Left renal cortex interstitium (tissue), 4 donors: ENCODE data around the gene CRCP. TPM values are rescaled to one million over a fixed set of nuclear protein-coding genes. Genes with fewer than 3 reads are reported as not detected.
"Not testable (repeated sequence)": the region's sequence is repeated elsewhere in the genome, so short reads cannot be mapped to it uniquely, and the experiment has no call there.

Experiments
- DNase-seq, 4 donors: peaks; one replicate each; pipeline ENCODE4 v3.0.0-alpha.2; 2013; ENCODE audit warnings: low read depth in 4 of 4, low spot score in 2 of 4, missing footprints in 1 of 4
- polyA plus RNA-seq, 4 donors: library from polyadenylated mRNA; unstranded; fragments of 120-200 nt; gene quantifications; one replicate each; pipeline ENCODE4 v1.2.1, GENCODE V29; 2013; ENCODE audit not compliant: insufficient read length in 4 of 4

CRCP gene
- polyA plus RNA-seq, 4 donors, result 24.2 to 35.1 (median 31.2) TPM

DNA sequence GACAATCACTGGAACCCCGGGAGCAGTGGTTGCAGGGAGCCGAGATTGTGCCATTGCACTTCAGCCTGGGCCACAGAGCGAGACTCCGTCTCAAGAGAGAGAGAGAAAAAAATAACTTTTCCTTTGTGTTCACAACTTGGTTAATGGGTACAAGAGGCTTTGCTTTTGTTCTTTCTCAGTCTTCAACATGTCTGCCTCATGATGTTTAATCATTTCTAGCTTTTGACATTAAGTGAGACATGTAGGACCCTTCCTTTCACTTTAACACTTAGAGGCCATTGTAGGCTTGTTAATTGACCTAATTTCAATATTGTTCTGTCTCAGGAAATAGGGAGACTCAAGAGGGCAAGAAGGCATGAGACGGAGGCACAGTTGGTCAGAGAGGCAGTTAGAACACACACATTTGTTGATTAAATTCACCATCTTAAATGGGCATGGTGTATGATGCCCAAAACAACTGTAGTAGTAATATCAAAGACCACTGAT is 9.3 kb upstream of the CRCP start:
- no peak for DNase-seq

DNA sequence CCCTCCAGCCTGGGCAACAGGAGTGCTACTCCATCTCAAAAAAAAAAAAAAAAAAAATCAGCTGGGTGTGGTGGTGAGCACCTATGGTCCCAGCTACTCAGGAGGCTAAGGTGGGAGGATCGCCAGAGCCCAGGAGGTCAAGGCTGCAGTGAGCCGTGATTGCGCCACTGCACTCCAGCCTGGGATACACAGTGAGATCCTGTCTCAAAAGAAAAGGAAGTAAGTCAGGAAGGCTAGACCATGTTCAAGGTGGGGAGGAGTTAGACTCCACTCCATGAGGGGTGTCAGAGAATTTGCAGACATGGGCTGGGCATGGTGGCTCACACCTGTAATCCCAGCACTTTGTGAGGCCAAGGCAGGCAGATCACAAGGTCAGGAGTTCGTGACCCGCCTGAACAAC is 6.2 kb upstream of the CRCP start:
- not testable (repeated sequence) for DNase-seq

- DNase-seq, result no peak
Measured at GRCh38 chr7:66110856-66111255, 3.8 kb upstream of the CRCP start.

DNA sequence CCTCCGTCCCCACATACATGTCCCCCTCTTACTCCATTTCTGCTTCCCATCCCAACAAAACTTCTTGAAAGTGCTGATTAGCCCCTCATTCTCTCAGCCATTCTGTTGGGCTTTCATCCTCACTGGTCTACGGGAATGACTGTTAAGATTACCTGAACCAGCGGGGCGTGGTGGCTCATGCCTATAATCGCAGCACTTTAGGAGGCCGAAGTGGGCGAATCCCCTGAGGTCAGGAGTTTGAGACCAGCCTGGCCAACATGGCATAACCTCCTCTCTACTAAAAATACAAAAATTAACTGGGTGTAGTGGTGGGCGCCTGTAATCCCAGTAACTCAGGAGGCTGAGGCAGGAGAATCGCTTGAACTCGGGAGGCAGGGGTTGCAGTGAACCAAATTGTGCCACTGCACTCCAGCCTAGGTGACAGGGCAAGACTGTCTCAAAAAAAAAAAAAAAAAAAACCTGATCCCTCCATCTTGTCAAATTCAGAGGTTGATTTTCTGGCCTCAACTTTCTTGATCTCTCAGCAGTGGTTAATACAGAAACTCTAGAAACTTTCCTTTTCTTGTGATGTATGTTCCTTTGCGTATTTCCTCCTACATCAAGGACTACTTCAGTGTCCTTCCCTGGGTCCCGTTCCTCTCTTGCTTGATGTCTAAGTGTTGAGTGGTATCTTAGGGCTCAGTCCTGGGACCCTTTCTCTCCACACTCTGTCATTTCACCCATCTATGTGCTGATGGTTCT is 2.2 kb downstream of the CRCP start:
- DNase-seq, result not testable (repeated sequence)

DNA sequence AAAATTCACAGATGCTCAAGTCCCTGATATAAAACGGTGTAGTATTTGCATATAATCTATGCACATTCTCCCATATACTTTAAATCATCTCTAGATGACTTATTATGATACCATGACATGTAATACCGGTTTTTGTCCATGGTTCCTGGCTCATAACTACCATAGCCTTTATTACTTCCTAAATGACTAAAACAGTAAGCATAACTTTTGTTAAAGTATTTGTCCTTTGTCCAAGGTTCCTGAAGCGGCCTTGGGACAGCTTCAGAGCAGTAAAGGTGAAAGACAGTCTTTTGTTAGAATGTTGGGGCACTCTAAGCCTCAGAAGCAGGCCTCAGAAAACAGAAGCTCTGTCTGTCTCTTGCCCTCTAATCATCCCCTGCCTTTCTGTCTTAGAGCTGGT is 4.0 kb downstream of the CRCP start:
- no peak for DNase-seq

DNA sequence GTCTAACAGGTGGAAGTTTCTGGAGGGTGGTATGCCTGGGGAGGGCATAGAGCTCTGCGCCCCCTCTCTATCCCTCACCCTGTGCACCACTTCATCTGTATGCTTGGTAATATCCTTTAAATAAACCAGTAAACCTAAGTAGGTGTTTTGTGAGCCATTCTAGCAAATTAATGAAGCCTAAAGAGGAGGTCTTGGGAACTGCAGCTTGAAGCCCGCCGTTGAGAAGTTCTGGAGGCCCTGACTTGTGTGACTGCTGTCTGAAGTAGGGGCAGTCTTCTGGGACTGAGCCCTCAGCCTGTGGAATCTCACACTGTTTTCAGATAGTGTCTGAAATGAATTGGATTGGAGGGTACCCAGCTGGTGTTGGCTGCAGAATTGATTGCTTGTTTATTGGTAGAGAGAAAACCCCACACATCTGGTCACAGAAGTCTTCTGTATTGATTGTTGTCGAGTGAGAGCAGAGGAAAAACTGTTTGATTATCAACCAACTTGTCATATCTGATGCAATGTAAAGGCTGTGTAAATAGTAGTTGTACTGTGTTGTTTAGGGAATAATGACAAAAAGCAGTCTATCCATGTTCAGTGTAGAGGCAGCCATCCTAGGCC is 4.7 kb downstream of the CRCP start:
- no peak for DNase-seq

- DNase-seq, result no peak
Measured at GRCh38 chr7:66123175-66123528, 8.5 kb downstream of the CRCP start.

DNA sequence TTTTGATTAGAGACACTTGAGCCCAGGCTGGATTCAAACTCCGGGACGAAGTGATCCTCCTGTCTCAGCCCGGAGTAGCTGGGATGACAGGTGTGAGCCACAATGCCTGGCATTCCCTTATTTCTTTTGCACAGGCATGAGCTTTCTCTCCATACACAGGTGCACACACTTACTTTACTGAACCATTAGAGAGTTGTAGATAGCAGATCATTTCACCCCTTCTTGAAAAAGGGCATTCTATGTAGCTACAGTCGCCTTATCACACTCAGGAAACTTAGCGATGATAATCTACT is 9.9 kb downstream of the CRCP start:
- DNase-seq, result not testable (repeated sequence)

- no peak for DNase-seq
Measured at GRCh38 chr7:66125052-66125694, 10.5 kb downstream of the CRCP start.

GRCh38 chr7:66125781-66126352 is 11.2 kb downstream of the CRCP start:
- not testable (repeated sequence) for DNase-seq

- not testable (repeated sequence) for DNase-seq
Measured at GRCh38 chr7:66127172-66127571, 12.5 kb downstream of the CRCP start.

DNA sequence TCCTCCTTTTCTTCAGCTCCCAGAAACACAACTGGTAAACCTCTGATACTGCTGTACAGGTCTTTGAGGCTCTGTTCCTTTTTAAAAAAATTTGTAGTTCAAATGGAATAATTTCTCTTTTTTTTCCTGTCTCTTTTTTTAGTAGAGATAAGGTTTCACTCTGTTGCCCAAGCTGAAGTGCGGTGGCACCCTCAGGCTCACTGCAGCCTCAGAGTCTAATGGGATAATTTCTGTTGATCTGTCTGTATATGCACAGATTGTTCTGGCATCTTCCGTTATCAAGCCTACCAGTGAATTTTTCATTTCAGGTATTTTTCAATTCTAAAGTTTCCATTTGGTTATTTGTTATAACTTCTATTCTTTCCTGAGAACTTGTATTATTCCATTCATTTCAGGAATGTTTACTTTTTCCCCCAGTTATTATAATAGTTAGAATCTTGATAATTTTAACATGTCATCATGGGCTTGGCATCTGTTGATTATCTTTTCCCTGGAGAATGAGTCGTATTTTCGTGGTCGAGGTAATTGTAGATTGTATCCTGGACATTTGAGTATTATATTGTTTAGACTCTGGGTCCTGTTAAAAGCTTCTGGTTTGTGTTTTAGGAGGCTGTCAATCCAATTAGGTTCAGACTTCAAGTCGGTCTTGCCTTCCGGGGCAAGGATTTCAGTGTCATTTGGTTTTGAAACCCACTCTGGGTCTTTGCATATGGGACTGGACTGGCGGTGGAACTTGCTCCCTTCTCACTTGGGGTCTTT is 24.5 kb downstream of the CRCP start:
- no peak for DNase-seq

DNA sequence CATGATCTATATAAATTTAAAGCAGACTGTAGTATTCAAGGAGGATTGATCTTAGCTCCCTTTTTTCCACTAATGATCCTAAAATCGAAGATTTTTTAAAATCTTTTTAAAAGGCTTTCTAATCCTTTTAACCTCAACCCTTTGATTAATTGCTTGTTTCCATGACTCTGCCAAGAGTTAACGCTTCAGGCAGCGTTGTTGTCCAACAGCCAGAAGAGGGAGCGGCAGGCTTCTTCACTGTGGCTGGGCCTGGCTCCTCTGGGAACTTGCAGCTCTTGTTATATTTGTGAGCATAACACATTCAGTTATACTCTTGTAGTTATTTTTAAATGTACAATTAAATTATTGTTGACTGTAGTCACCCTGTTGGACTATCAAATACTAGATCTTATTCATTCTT is 26.3 kb downstream of the CRCP start:
- peak in 1 of 4 donors; percentile 37 for DNase-seq

- no peak for DNase-seq
Measured at GRCh38 chr7:66142334-66142733, 27.7 kb downstream of the CRCP start.

- DNase-seq, result no peak
Measured at GRCh38 chr7:66142996-66143395, 28.3 kb downstream of the CRCP start.

DNA sequence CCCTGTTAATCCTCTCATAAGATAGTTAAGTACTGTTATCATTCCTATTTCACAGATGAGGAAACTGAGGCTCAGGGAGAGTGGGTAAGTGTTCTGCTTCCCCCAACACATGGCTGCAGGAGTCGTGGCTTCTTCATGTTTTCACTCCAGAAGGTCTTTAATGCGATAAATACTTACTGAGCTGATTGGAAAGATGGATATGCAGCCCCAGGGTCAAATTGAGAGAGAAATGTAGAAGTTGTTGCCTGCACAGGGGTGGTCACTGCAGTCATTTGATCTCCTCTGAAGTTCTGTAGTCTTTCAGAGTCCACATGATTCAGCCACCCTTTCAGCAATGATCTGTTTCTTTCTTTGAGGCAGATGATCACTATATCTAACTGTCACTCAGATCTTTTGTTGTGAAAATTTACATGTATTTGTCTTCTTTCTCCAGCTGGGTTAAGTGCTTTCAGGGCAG is 29.3 kb downstream of the CRCP start:
- no peak for DNase-seq

DNA sequence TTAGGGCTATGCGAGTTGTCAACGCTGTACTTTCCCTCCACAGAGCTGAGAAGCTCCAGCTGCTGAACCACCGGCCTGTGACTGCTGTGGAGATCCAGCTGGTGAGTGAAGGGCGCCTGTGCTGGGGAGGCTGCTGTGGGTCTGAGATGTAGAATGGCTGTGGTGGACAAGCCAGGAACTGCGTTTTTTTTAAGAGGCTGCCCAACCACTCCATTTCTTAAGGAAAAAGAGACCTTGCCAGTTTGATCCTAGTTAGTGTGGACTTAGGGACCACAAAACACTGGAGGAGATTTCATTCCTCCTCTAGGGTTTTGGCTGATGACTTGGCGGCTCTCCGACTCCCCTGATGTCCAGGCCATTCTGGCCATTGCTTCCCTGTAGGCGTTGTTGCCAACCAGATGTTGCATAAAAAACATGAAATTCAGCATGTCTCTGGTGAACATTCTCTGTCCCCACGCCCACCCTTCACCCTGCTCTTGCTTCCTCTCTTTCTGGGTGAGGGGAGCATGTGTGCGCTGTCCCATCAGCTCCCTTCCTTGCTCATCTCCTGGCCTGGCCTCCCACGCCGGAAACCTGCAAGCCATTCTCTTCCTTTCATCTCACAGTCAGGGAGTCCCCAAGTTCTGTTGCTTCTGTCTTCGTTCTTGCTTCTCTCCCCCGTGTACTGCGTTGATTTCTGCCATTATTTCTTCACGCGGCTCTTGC is 30.9 kb downstream of the CRCP start:
- peak; percentile 65 to 89 (median 76) for DNase-seq

GRCh38 chr7:66146701-66147100 is 32.1 kb downstream of the CRCP start:
- no peak for DNase-seq

GRCh38 chr7:66147657-66148056 is 33.0 kb downstream of the CRCP start:
- not testable (repeated sequence) for DNase-seq

- no peak for DNase-seq
Measured at GRCh38 chr7:66150471-66150870, 35.8 kb downstream of the CRCP start.
